Trophoblast cell (in vitro differentiated cells and primary cell): ENCODE measurements around the gene DBR1.

Source experiments
- DNase-seq, 2 donors: peaks; one replicate each; pipeline ENCODE4 v3.0.0-alpha.2; 2016
- H2AFZ ChIP-seq: 2 replicates; pipeline ENCODE4 v1.6.1; 2013; ENCODE audit warnings: low read length, moderate library complexity, mild to moderate bottlenecking; ENCODE audit not compliant: insufficient read depth, poor library complexity
- H2AK5ac ChIP-seq: 2 replicates; pipeline ENCODE4 v1.6.1; 2013; ENCODE audit warnings: mild to moderate bottlenecking, low read length
- H2BK120ac ChIP-seq: 2 replicates; pipeline ENCODE4 v1.6.1; 2013; ENCODE audit warnings: low read length, mild to moderate bottlenecking, moderate library complexity; ENCODE audit not compliant: insufficient read depth, poor library complexity
- H2BK12ac ChIP-seq: 2 replicates; pipeline ENCODE4 v1.6.1; 2013; ENCODE audit warnings: mild to moderate bottlenecking, low read length, moderate library complexity
- H2BK5ac ChIP-seq: 2 replicates; pipeline ENCODE4 v1.6.1; 2013; ENCODE audit warnings: low read length, low read depth, moderate library complexity, mild to moderate bottlenecking; ENCODE audit not compliant: poor library complexity
- H3K14ac ChIP-seq: 2 replicates; pipeline ENCODE4 v1.6.1; 2013; ENCODE audit warnings: mild to moderate bottlenecking, low read length
- H3K18ac ChIP-seq: 2 replicates; pipeline ENCODE4 v1.6.1; 2013; ENCODE audit warnings: mild to moderate bottlenecking, low read length
- H3K23ac ChIP-seq: 2 replicates; pipeline ENCODE4 v1.6.1; 2013; ENCODE audit warnings: low read length
- H3K27ac ChIP-seq: 2 replicates; pipeline ENCODE4 v1.5.1; 2013; ENCODE audit warnings: low read depth, mild to moderate bottlenecking, inconsistent platforms, low read length, moderate library complexity
- H3K27me3 ChIP-seq: 2 replicates; pipeline ENCODE4 v1.6.1; 2013; ENCODE audit warnings: inconsistent platforms, mild to moderate bottlenecking, low read length, moderate library complexity; ENCODE audit not compliant: insufficient read depth
- H3K36me3 ChIP-seq, 2 experiments: 1 replicate in 1 of 2; 2 replicates in 1 of 2; pipeline ENCODE4 v1.6.1; 2013; ENCODE audit warnings: low read length in 2 of 2, mild to moderate bottlenecking in 2 of 2, moderate library complexity in 1 of 2; ENCODE audit not compliant: insufficient read depth in 2 of 2, control insufficient read depth in 1 of 2
- H3K4ac ChIP-seq: 2 replicates; pipeline ENCODE4 v1.6.1; 2013; ENCODE audit warnings: low read depth, mild to moderate bottlenecking, low read length, moderate library complexity
- H3K4me1 ChIP-seq, 2 experiments: 1 replicate in 1 of 2; 2 replicates in 1 of 2; pipeline ENCODE4 v1.6.1; 2013; ENCODE audit warnings: low read length in 2 of 2, mild to moderate bottlenecking in 2 of 2, moderate library complexity in 1 of 2; ENCODE audit not compliant: insufficient read depth in 2 of 2, control insufficient read depth in 1 of 2
- H3K4me2 ChIP-seq: 2 replicates; pipeline ENCODE4 v1.6.1; 2013; ENCODE audit warnings: inconsistent platforms, mild to moderate bottlenecking, low read length, moderate library complexity
- H3K4me3 ChIP-seq: 2 replicates; pipeline ENCODE4 v1.5.1; 2013; ENCODE audit warnings: mild to moderate bottlenecking, low read depth, low read length, inconsistent platforms
- H3K79me1 ChIP-seq: one replicate; pipeline ENCODE4 v1.6.1; 2013; ENCODE audit warnings: low read length
- H3K79me2 ChIP-seq: 2 replicates; pipeline ENCODE4 v1.6.1; 2013; ENCODE audit warnings: low read length, mild to moderate bottlenecking; ENCODE audit not compliant: control insufficient read depth, insufficient read depth, poor library complexity
- H3K9ac ChIP-seq: 2 replicates; pipeline ENCODE4 v1.6.1; 2013; ENCODE audit warnings: mild to moderate bottlenecking, low read length
- H3K9me3 ChIP-seq: 2 replicates; pipeline ENCODE4 v1.6.1; 2013; ENCODE audit warnings: low read depth, mild to moderate bottlenecking, control low read depth, inconsistent platforms, low read length; ENCODE audit not compliant: insufficient read depth
- H4K12ac ChIP-seq: 2 replicates; pipeline ENCODE4 v1.6.1; 2013; ENCODE audit warnings: low read depth, mild to moderate bottlenecking, low read length, moderate library complexity
- H4K8ac ChIP-seq: 2 replicates; pipeline ENCODE4 v1.6.1; 2013; ENCODE audit warnings: low read depth, mild to moderate bottlenecking, low read length, moderate library complexity
- H4K91ac ChIP-seq: one replicate; pipeline ENCODE4 v1.6.1; 2013; ENCODE audit warnings: low read depth, mild to moderate bottlenecking, low read length, moderate library complexity
- WGBS: extraction: QIAGEN DNeasy Blood & Tissue Kit; methylation state at CpG from one replicate; pipeline ENCODE4 v1.1.7; 2013; ENCODE audit warnings: missing lambda C conversion rate; ENCODE audit not compliant: insufficient read length, insufficient coverage; ENCODE audit errors: extremely low coverage; 5-methylcytosine and 5-hydroxymethylcytosine counted together

Gene DBR1

DNA sequence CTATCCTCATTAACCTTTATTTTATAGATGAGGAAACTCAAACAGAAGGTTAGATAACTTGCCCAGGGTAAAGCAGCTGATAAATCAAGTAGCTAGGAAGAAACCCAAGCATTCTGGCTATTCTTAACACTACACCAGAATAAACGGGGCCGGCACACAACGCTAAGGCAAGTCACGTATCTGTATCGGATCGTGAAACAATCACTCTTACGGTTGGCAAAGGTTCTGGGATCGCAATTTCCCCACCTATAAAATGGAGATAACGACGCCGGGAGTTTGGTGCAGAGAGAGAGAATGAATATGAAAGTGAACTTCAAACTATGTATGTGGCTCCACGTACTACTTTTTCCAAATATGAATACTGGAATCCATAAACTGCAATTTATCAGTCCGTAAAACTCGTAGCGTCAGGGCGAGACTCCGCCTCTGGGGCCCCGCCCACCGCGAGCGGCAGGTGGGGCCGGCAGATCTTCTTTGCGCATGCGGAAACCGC, 12.1 kb upstream of the DBR1 start:
- H3K79me2 ChIP-seq, result peaks cover 8% of the 10 kb centered on the region
- no peak overlapping the region for H2BK12ac ChIP-seq
- peak overlapping the region; percentile 91 for H3K4me3 ChIP-seq
- peak in 1 of 2 donors; percentile 97 for DNase-seq
- H3K4me2 ChIP-seq, result peak overlapping the region; percentile 57
- no peaks in the 10 kb centered on the region for H3K27me3 ChIP-seq
- H3K4me1 ChIP-seq, result peaks cover 2 to 3% of the 10 kb centered on the region in 2 experiments
- no peak overlapping the region for H3K9ac ChIP-seq
- H3K18ac ChIP-seq, result no peak overlapping the region
- H2AK5ac ChIP-seq, result no peak overlapping the region
- peak overlapping the region; percentile 98 for H4K91ac ChIP-seq
- no peak overlapping the region for H2BK120ac ChIP-seq
- peak overlapping the region; percentile 93 for H3K27ac ChIP-seq
- no peak overlapping the region for H3K4ac ChIP-seq
- H3K9me3 ChIP-seq, result no peaks in the 10 kb centered on the region
- H3K36me3 ChIP-seq, result peaks cover 0 to 1% of the 10 kb centered on the region in 2 experiments
- no peak overlapping the region for H3K23ac ChIP-seq
- peak overlapping the region; percentile 46 for H3K14ac ChIP-seq
- peak overlapping the region; percentile 98 for H2BK5ac ChIP-seq
- peaks cover 8% of the 10 kb centered on the region for H3K79me1 ChIP-seq
- H4K8ac ChIP-seq, result peak overlapping the region; percentile 96
- peak overlapping the region; percentile 71 for H4K12ac ChIP-seq
- WGBS, result no CpG with 5 or more reads among the region's 25 CpGs
- H2AFZ ChIP-seq, result peak overlapping the region; percentile 82

DNA sequence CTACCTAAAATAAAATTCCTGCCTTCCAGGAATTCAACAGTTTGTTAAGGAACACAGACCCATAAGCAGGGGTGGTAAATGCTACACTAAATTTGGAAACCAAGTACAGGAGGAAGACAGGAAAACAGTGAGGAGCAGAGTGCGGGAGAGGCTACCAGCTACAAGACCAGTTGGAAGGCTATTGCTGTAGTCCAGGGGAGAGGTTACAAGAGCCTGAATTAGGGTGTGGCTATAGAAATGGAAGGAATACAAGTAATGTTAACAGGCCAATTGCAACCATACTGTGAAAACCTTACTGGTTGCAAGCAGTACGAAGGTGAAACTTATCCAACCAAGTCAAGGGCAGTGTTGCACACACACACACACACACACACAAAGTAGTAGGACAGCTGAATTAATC, 11.5 kb upstream of the DBR1 start:
- Histone ChIP-seq H2BK12ac (no peak overlapping the region), H3K14ac (no peak overlapping the region), H2AK5ac (no peak overlapping the region), H3K27ac (no peak overlapping the region), H2BK5ac (no peak overlapping the region), H3K4ac (no peak overlapping the region), H3K4me3 (no peak overlapping the region), H3K9ac (no peak overlapping the region), H3K4me2 (peak overlapping the region; percentile 57), H4K8ac (no peak overlapping the region), H2BK120ac (no peak overlapping the region), H3K9me3 (no peaks in the 10 kb centered on the region), H2AFZ (no peak overlapping the region), H3K23ac (no peak overlapping the region), H3K18ac (no peak overlapping the region), H3K79me1 (peaks cover 8% of the 10 kb centered on the region), H3K79me2 (peaks cover 8% of the 10 kb centered on the region), H3K27me3 (no peaks in the 10 kb centered on the region), H3K4me1 (peaks cover 2 to 3% of the 10 kb centered on the region in 2 experiments), H4K91ac (no peak overlapping the region), H3K36me3 (no peaks in the 10 kb centered on the region), H4K12ac (no peak overlapping the region)
- DNase-seq, result peak; percentile 16 to 58
- WGBS, result no CpG with 5 or more reads among the region's 2 CpGs

- Histone ChIP-seq H2BK12ac (no peak overlapping the region), H3K4me1 (peaks cover 2 to 3% of the 10 kb centered on the region in 2 experiments), H4K12ac (no peak overlapping the region), H2BK120ac (no peak overlapping the region), H3K23ac (no peak overlapping the region), H3K36me3 (no peaks in the 10 kb centered on the region), H3K4me3 (no peak overlapping the region), H3K9me3 (no peaks in the 10 kb centered on the region), H3K27ac (no peak overlapping the region), H3K4ac (no peak overlapping the region), H3K27me3 (no peaks in the 10 kb centered on the region), H3K4me2 (no peak overlapping the region), H2AK5ac (no peak overlapping the region), H4K8ac (no peak overlapping the region), H3K18ac (no peak overlapping the region), H3K79me2 (peaks cover 8% of the 10 kb centered on the region), H4K91ac (no peak overlapping the region), H2AFZ (no peak overlapping the region), H3K79me1 (peaks cover 8% of the 10 kb centered on the region), H2BK5ac (no peak overlapping the region), H3K14ac (no peak overlapping the region), H3K9ac (no peak overlapping the region)
- no CpG with 5 or more reads among the region's 3 CpGs for WGBS
- peak in 1 of 2 donors; percentile 27 for DNase-seq
Measured at GRCh38 chr3:138184994-138185393, 10.3 kb upstream of the DBR1 start.

DNA sequence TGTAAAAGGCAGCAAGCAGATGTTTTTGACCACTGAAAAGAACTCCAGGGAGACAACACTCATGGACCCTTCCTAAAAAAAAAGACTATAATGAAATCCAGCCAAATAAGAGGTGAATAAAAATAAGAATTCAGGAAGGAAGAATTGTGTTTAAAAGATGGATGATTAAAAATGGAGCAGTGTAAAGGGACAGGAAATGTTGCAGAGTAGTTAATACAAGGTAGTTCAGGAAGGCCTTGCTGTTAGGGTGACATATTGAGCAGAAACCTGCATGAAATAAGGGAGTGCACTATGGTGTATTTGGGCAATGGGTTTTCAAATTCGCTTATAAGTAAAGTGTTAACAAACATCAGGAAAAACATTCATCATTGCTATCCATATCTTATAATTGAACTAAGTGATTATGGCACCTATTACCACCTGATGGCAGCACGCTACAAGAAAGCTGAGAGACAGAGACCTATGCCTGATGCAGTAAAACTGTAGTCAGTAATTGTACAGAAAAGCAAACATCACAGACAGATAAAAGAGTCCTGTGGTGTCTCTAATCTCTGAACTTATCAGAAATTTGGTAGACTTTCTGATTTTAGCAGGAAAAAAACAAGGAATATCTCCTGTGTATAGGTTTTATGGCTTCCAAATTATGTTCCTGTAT, 5.8 kb upstream of the DBR1 start:
- no peak overlapping the region for H4K91ac ChIP-seq
- no peaks in the 10 kb centered on the region for H3K9me3 ChIP-seq
- no peaks in the 10 kb centered on the region for H3K79me1 ChIP-seq
- H3K14ac ChIP-seq, result no peak overlapping the region
- H3K79me2 ChIP-seq, result no peaks in the 10 kb centered on the region
- H3K4me2 ChIP-seq, result no peak overlapping the region
- H3K18ac ChIP-seq, result no peak overlapping the region
- no peak overlapping the region for H3K4ac ChIP-seq
- H2AFZ ChIP-seq, result no peak overlapping the region
- H3K23ac ChIP-seq, result no peak overlapping the region
- H3K9ac ChIP-seq, result no peak overlapping the region
- peak; percentile 27 to 47 for DNase-seq
- H3K4me3 ChIP-seq, result no peak overlapping the region
- WGBS, result no CpG with 5 or more reads among the region's 2 CpGs
- H2BK120ac ChIP-seq, result no peak overlapping the region
- no peaks in the 10 kb centered on the region for H3K27me3 ChIP-seq
- no peak overlapping the region for H2BK12ac ChIP-seq
- H3K27ac ChIP-seq, result no peak overlapping the region
- no peak overlapping the region for H2BK5ac ChIP-seq
- no peak overlapping the region for H4K12ac ChIP-seq
- H3K36me3 ChIP-seq, result no peaks in the 10 kb centered on the region
- H3K4me1 ChIP-seq, result no peaks in the 10 kb centered on the region
- no peak overlapping the region for H4K8ac ChIP-seq
- H2AK5ac ChIP-seq, result no peak overlapping the region
